Neural crest cell (in vitro differentiated cells): ENCODE data around the gene PP2D1. TPM values are rescaled to one million over a fixed set of nuclear protein-coding genes. Genes with fewer than 3 reads are reported as not detected.
"Not testable (repeated sequence)": the region's sequence is repeated elsewhere in the genome, so short reads cannot be mapped to it uniquely, and the experiment has no call there.

Source experiments
- DNase-seq: peaks from one replicate; pipeline ENCODE4 v3.0.0; 2021; ENCODE audit warnings: low read depth, mixed read lengths, low spot score
- H3K27ac Mint-ChIP-seq: one replicate; pipeline ENCODE4 v1.8.0; 2021; ENCODE audit warnings: mild to moderate bottlenecking, mixed read lengths; ENCODE audit not compliant: unreplicated experiment
- H3K27me3 Mint-ChIP-seq: 2 replicates; pipeline ENCODE4 v1.8.0; 2021; ENCODE audit warnings: low read depth, mild to moderate bottlenecking, mixed read lengths
- H3K36me3 Mint-ChIP-seq: 2 replicates; pipeline ENCODE4 v1.8.0; 2021; ENCODE audit warnings: low read depth, mild to moderate bottlenecking, mixed read lengths
- H3K4me1 Mint-ChIP-seq: 2 replicates; pipeline ENCODE4 v1.8.0; 2021; ENCODE audit warnings: mixed read lengths
- H3K4me3 Mint-ChIP-seq: one replicate; pipeline ENCODE4 v1.8.0; 2021; ENCODE audit warnings: mild to moderate bottlenecking, mixed read lengths
- H3K9me3 Mint-ChIP-seq: 2 replicates; pipeline ENCODE4 v1.8.0; 2021; ENCODE audit warnings: mixed read lengths
- total RNA-seq: library from RNA; stranded (reverse); gene quantifications from 2 replicates; pipeline ENCODE4 v1.2.1, GENCODE V29; 2021
- TF ChIP-seq, protein P1 (sequence below): fragments of 200-600 bp; sonication (generic); conservative IDR thresholded peaks from 2 replicates; pipeline ENCODE4 v1.5.0; 2021; ENCODE audit warnings: antibody characterized with exemption, mild to moderate bottlenecking

The PP2D1 gene
- total RNA-seq, 1 donor from 2014 or later, result not detected

DNA sequence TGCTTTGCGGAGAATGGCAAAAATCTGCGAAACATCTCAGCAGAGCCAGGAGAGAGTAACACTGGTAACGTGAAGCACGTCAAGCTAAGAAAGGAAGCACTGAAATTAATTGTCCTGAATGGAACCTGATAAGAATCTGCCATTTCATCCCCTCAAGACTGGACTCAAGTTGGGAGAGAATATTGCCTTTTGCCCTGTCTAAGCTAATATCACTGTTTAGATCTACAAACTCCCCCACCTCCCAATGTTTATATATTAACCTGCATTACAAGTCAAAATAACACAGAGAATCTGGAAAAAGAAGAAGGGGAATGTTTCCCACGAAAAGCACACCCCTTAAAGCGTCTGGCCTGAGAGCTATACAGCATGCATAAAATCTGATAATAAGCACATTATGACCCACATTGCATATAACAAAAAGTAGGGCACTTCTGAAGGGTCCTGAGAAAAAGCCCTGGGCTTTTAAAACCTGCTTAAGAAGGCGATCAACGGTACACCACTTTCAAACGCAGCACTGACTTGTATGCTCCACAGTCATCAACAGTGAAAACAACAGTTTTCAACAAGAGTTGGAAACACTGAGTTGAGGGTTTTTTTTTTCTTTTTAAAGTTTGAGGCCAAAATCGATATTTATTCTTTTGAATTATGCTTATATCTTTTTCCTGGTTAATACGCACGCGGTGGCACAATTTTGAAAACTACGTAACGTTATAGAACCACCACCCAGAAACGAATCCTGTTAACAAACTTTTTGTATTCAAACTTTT lies 26.8 kb upstream of the PP2D1 start:
- Mint-ChIP-seq H3K27me3 (no peaks in the 10 kb centered on the region), H3K4me3 (peak overlapping the region; percentile 92), H3K36me3 (no peaks in the 10 kb centered on the region), H3K9me3 (no peaks in the 10 kb centered on the region), H3K4me1 (peaks cover 27% of the 10 kb centered on the region), H3K27ac (peak overlapping the region; percentile 72)
- no peak for DNase-seq
- TF ChIP-seq, protein P1, sequence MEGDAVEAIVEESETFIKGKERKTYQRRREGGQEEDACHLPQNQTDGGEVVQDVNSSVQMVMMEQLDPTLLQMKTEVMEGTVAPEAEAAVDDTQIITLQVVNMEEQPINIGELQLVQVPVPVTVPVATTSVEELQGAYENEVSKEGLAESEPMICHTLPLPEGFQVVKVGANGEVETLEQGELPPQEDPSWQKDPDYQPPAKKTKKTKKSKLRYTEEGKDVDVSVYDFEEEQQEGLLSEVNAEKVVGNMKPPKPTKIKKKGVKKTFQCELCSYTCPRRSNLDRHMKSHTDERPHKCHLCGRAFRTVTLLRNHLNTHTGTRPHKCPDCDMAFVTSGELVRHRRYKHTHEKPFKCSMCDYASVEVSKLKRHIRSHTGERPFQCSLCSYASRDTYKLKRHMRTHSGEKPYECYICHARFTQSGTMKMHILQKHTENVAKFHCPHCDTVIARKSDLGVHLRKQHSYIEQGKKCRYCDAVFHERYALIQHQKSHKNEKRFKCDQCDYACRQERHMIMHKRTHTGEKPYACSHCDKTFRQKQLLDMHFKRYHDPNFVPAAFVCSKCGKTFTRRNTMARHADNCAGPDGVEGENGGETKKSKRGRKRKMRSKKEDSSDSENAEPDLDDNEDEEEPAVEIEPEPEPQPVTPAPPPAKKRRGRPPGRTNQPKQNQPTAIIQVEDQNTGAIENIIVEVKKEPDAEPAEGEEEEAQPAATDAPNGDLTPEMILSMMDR, result no peak

DNA sequence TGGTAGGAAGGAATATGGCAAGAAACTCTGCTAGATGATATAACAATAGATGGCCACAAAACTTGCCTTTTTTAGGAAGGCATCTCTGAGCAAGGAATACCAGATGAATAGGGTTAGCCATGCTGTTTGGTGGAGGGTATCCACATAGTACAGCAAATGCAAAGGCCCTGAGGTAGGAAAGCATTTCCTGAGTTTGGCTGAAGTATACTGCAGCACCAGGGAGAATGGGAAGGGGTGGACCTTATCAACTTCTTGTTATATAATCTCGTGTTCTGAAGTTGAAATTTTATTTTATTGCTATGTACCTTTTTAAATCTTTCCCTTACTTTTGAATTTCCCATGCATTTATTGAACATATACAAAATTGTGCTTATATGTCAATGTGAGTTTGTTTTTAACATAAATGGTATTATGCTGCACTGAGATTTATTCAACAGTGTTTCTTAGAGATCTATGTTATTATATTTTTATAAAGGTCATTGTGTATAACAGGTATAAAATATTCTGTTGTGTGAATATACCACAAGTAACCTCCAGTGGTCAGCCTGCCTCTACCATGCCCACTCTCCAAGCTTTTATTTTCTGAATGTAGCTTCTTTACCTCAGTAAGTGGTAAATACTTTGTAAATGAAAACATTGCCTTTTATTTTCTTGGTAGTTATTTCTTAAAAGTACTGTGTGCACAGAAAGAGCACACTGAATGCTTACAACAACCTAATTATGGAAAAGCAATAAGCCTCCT lies 25.4 kb upstream of the PP2D1 start:
- TF ChIP-seq, protein P1, result no peak
- H3K27ac Mint-ChIP-seq, result no peak overlapping the region
- H3K36me3 Mint-ChIP-seq, result no peaks in the 10 kb centered on the region
- no peak for DNase-seq
- no peaks in the 10 kb centered on the region for H3K27me3 Mint-ChIP-seq
- no peaks in the 10 kb centered on the region for H3K9me3 Mint-ChIP-seq
- peak overlapping the region; percentile 39 for H3K4me3 Mint-ChIP-seq
- peaks cover 23% of the 10 kb centered on the region for H3K4me1 Mint-ChIP-seq

DNA sequence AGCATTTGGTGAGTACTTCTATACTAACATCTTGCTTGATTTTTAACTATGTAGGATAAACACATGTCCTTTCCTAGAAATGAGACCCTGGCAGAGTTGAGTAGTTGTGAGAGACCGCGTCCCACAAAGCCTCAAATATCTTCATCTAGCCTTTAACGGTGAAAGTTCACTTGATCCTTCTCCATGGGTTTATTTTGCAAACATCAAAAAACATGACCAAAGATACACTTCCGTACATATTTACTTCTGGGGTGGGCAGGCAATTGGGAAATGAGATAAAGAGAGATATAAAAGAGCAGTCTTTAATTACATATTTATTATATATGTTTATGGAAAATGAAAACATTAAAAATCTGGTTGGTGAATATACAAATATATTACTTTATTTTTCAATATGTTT lies 23.0 kb upstream of the PP2D1 start:
- H3K9me3 Mint-ChIP-seq, result no peaks in the 10 kb centered on the region
- no peaks in the 10 kb centered on the region for H3K27me3 Mint-ChIP-seq
- H3K27ac Mint-ChIP-seq, result no peak overlapping the region
- TF ChIP-seq, protein P1, result no peak
- no peaks in the 10 kb centered on the region for H3K36me3 Mint-ChIP-seq
- peaks cover 11% of the 10 kb centered on the region for H3K4me1 Mint-ChIP-seq
- DNase-seq, result no peak
- peak overlapping the region; percentile 34 for H3K4me3 Mint-ChIP-seq

DNA sequence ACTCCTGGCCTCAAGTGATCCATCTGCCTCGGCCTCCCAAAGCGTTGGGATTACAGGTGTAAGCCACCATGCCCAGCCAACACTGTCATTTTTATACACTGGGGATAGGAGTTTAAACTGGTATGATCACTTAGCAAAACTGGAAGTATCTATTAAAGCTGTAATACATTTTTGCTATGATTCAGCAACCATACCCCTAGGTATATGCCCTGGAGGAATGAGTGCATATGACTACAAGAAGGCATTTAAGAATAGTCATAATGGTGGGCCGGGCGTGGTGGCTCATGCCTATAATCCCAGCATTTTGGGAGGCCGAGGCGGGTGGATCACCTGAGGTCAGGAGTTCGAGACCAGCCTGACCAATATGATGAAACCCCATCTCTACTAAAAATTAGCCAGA lies 19.9 kb upstream of the PP2D1 start:
- H3K27ac Mint-ChIP-seq, H3K4me1 Mint-ChIP-seq, H3K9me3 Mint-ChIP-seq, H3K36me3 Mint-ChIP-seq, DNase-seq, H3K4me3 Mint-ChIP-seq, H3K27me3 Mint-ChIP-seq: not testable (repeated sequence)

DNA sequence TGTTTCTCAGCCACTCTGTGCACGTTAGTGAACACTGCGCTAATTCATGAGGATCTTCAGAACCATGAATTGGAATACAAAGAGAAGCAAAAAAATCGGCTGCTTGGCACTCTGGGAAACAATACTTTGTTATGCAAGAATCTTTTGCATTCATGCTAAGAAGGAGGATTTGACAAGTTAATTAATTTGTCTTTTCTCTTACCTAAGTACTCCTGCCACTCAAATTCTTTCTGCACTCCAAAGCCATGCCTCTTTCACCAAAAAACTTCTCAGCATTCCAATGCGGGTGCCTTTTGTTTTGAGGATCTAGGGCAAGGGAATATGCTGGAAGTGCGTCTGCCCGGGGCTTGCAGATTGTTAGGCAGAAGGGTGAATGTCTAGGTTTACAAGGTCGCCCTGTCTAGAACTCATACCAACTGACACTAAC lies 16.9 kb upstream of the PP2D1 start:
- TF ChIP-seq, protein P1, result no peak
- no peak for DNase-seq
- Mint-ChIP-seq H3K4me3 (no peak overlapping the region), H3K27me3 (no peaks in the 10 kb centered on the region), H3K9me3 (no peaks in the 10 kb centered on the region), H3K27ac (peak overlapping the region; percentile 43), H3K36me3 (no peaks in the 10 kb centered on the region), H3K4me1 (peaks cover 11% of the 10 kb centered on the region)

DNA sequence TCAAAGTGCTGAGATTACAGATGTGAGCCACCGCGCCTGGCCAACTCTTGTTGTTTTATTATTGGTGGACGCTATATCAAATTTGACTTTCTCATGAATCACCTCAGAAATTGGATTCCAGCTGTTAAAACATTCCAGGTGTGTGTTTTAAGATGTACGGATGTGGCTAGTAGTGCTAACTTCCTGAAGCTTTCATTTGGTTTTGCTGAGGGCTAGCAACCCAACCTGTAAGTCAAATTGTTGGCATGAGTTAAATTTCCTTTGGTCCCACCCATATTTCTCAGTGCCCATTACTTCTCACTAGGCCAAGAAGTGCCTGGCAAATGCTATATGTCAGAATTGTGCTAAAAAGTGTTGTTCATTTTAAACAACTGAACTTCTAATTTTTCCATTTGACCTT lies 15.1 kb upstream of the PP2D1 start:
- no peak for DNase-seq
- TF ChIP-seq, protein P1, result no peak
- no peak overlapping the region for H3K4me3 Mint-ChIP-seq
- H3K27me3 Mint-ChIP-seq, result no peaks in the 10 kb centered on the region
- peaks cover 23% of the 10 kb centered on the region for H3K4me1 Mint-ChIP-seq
- H3K9me3 Mint-ChIP-seq, result no peaks in the 10 kb centered on the region
- H3K27ac Mint-ChIP-seq, result no peak overlapping the region
- no peaks in the 10 kb centered on the region for H3K36me3 Mint-ChIP-seq
